ENCODE measurements around the gene SPTBN4.
A peak's percentile ranks its signal among the peaks of the same experiment; 100 is the strongest.

The SPTBN4 gene

DNA sequence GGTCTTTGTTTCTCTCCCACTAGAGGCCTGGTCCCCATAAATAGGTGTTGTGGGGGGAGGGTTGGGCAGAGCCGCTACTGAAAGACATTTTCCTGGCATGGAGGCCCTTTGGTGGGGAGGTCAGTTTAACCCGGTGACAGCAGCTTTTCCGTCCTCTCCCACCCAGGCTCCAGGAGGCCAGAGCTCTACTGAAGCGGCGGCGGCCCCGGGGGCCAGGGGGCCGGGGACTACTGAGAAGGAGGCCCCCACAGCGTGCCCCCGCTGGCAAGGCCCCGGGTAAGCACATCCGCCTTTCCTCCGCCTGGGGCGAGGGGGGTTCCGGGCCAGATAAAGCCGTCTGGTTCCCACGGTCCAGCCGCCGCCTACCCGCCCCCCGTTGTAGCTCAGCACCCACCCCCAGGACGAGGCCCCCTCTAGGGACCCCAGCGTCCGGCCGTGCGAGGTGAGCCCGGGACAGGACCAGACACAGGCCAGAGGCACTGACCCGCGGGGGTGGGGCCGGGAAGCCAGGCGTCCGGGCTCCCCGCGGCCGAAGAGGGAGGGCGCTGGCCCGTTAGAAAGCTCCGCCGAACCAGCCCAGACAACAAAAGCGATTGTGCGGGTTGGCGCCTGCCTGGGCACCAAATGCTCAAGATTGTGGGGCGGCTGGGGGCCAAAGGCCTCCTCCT is 133.2 kb downstream of the SPTBN4 start:
- Mint-ChIP-seq H3K27me3 (peaks cover 60% of the 10 kb centered on the region), H3K27ac (ENCODE audit: low read depth) (peak overlapping the region; percentile 1), H3K4me3 (peak overlapping the region; percentile 65), H3K4me1 (peaks cover 55% of the 10 kb centered on the region), H3K36me3 (ENCODE audit: insufficient read depth) (peaks cover 15% of the 10 kb centered on the region), H3K9me3 (no peaks in the 10 kb centered on the region)
- DNase-seq (ENCODE audit: low spot score in 2 of 2), result no peak
- ATAC-seq (replicated peaks; ENCODE audit: extremely low read depth, poor library complexity, severe bottlenecking), result no peak

DNA sequence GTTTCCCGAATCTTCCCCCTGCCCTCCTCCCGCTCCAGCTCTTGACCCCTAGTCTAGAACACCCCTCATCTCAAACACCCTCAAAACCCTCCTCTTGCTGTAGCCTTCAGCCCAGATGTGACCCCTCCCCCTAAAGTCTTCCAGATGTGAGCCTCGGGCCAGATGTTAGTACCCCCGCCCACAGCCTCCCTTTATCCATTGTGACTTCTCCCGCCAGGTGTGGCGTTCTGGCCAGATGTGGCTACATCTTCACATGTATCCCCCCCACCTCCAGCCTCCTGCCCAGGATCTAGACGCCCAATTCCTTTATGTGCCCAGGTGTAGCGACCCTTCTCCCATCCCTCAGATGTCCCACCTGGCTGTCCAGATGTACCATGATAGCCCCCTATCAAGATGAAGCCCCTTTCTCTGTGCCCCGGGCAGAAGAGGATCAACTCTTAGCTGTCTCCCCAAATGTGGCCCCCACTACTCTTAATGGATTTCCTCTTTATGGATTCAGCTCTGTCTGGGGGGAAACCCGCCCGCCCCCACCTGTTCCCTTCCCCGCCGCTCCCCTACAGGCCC is 133.9 kb downstream of the SPTBN4 start:
- ATAC-seq (replicated peaks; ENCODE audit: extremely low read depth, poor library complexity, severe bottlenecking) (no peak), DNase-seq (ENCODE audit: low spot score in 2 of 2) (no peak)
- Mint-ChIP-seq H3K27ac (ENCODE audit: low read depth) (no peak overlapping the region), H3K9me3 (no peaks in the 10 kb centered on the region), H3K4me3 (peak overlapping the region; percentile 65), H3K27me3 (peaks cover 60% of the 10 kb centered on the region), H3K4me1 (peaks cover 61% of the 10 kb centered on the region), H3K36me3 (ENCODE audit: insufficient read depth) (peaks cover 17% of the 10 kb centered on the region)

DNA sequence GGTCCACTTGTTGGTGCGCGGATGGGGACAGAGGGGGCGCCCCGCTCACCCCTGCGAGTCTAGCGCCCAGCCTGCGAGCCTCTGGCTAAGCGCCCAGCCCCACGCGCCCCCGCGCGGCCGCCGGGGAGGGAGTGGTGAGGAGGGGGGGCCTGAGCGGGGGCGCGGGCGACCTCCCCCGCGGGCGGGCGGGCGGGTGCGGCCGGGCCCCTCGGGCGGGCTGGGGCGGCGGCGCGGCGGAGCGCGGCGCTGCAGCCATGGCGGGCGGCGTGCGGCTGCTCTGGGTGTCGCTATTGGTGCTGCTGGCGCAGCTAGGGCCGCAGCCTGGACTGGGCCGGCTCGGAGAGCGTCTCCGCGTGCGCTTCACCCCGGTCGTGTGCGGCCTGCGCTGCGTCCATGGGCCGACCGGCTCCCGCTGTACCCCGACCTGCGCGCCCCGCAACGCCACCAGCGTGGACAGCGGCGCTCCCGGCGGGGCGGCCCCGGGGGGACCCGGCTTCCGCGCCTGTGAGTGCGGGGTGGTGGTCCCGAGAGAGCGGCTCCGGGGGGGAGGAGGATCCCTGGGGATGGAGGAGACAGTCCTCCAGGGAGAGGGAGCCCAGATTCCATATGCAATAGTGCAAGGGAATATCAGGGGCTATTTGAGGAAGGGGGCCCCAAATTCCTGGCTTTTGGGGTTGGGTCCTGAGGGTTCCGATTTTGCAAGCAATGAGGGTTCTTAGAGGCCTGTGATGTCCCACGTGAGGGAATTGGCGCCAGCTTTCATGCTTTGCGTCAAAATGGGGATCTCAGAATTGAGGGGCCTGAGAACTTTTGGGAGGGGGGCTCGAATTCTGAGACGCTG is 134.6 kb downstream of the SPTBN4 start, which contains the start of gene LTBP4:
LTBP4 (plus strand) TSS at position 236 of the 841 bp plus-strand sequence; CDS start at position 255, 19 bp downstream.
- peaks cover 60% of the 10 kb centered on the region for H3K27me3 Mint-ChIP-seq
- H3K9me3 Mint-ChIP-seq, result no peaks in the 10 kb centered on the region
- H3K36me3 Mint-ChIP-seq (ENCODE audit: insufficient read depth), result peaks cover 19% of the 10 kb centered on the region
- H3K4me3 Mint-ChIP-seq, result peak within 1 kb of the TSS; percentile 65
- ATAC-seq (replicated peaks; ENCODE audit: extremely low read depth, poor library complexity, severe bottlenecking) (no peak), DNase-seq (ENCODE audit: low spot score in 2 of 2) (no peak)
- peaks cover 66% of the 10 kb centered on the region for H3K4me1 Mint-ChIP-seq
- no peak within 1 kb of the TSS for H3K27ac Mint-ChIP-seq (ENCODE audit: low read depth)

DNA sequence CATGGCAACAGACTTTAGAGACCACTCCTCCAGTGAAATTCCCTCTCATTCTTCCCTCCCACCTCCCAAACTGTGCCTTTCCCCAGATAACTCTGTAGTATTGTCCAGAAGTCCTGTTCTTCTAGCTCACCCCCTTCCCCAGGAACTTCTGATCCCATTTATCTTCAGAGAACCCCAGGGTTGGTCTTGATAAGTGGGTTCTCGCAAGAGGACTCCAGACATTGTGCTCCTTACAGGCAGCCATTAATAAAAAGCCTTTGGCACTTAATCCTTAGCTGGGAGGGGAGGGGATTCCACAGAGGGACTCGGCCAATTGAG is 136.2 kb downstream of the SPTBN4 start:
- no peak for ATAC-seq (replicated peaks; ENCODE audit: extremely low read depth, poor library complexity, severe bottlenecking)
- Mint-ChIP-seq H3K9me3 (no peaks in the 10 kb centered on the region), H3K36me3 (ENCODE audit: insufficient read depth) (peaks cover 19% of the 10 kb centered on the region), H3K4me1 (peaks cover 68% of the 10 kb centered on the region), H3K4me3 (peak overlapping the region; percentile 82), H3K27me3 (peaks cover 49% of the 10 kb centered on the region), H3K27ac (ENCODE audit: low read depth) (no peak overlapping the region)
- no peak for DNase-seq (ENCODE audit: low spot score in 2 of 2)

DNA sequence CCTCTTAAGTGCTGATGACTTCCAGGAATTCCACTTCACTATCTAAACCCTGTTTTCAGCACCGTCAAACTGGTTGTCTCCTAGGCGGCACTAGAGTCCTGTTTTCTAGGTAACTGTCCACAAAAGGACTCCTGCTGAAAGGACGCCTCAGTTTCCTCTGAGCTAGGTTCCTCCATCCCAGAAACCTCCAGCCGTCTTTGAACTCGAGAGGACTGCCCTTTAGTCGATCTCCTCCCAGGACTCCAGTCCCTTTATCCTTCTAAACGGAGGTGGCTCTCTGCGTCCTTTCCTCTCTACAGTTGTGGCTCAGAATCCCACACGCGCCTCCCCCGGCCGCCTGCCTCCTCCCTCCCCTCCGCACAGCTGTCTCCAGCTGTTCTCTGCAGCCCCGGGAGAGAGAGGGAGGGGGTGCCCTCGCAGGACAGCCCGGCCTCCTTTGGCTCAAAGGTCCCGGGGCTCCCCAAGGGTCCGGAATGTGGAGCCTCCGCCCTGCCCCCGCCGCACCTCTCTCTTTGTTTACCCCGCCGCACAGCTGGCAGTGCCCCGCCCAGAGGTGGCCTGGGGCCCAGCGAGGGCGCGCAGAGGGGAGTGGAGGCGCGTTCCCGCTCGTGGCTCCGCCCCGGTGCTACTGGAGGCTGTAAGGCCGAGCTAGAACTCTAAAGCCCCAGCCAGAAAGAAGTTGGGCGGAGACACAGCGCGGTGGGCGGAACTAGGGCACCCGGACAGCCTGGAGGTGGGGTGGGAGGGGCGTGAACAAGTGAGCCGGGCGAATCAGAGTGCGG is 136.8 kb downstream of the SPTBN4 start:
- Mint-ChIP-seq H3K4me1 (peaks cover 70% of the 10 kb centered on the region), H3K9me3 (no peaks in the 10 kb centered on the region), H3K4me3 (peak overlapping the region; percentile 82), H3K27ac (ENCODE audit: low read depth) (peak overlapping the region; percentile 77), H3K36me3 (ENCODE audit: insufficient read depth) (peaks cover 18% of the 10 kb centered on the region), H3K27me3 (peaks cover 45% of the 10 kb centered on the region)
- DNase-seq (ENCODE audit: low spot score in 2 of 2) (peak; percentile 96 to 97), ATAC-seq (replicated peaks; ENCODE audit: extremely low read depth, poor library complexity, severe bottlenecking) (peak; percentile 63)

DNA sequence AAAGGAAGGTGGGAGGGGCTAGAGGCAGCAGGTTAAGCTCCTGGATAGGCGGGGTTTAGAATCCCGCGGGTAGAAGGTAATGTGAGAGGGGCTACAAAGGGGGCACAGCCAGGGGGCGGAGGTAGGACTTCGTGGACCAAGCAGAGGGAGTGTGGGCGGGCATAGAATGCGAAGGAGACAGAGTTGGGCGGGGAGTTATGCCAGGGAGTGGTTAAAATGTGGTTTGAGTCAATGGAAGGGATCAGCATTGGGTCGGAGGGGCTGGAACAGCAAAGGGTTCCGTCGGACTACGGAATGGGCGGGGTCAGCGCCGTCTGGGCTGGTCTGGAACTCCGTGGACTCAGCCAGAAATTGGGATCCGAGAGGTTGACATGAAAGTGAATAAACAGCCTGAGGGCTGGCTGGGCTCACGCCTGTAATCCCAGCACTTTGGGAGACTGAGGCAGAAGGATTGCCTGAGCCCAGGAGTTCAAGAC is 137.4 kb downstream of the SPTBN4 start:
- Mint-ChIP-seq H3K27me3 (peaks cover 39% of the 10 kb centered on the region), H3K36me3 (ENCODE audit: insufficient read depth) (peaks cover 18% of the 10 kb centered on the region), H3K9me3 (no peaks in the 10 kb centered on the region), H3K4me3 (peak overlapping the region; percentile 82), H3K27ac (ENCODE audit: low read depth) (peak overlapping the region; percentile 77), H3K4me1 (peaks cover 72% of the 10 kb centered on the region)
- ATAC-seq (replicated peaks; ENCODE audit: extremely low read depth, poor library complexity, severe bottlenecking) (no peak), DNase-seq (ENCODE audit: low spot score in 2 of 2) (no peak)

DNA sequence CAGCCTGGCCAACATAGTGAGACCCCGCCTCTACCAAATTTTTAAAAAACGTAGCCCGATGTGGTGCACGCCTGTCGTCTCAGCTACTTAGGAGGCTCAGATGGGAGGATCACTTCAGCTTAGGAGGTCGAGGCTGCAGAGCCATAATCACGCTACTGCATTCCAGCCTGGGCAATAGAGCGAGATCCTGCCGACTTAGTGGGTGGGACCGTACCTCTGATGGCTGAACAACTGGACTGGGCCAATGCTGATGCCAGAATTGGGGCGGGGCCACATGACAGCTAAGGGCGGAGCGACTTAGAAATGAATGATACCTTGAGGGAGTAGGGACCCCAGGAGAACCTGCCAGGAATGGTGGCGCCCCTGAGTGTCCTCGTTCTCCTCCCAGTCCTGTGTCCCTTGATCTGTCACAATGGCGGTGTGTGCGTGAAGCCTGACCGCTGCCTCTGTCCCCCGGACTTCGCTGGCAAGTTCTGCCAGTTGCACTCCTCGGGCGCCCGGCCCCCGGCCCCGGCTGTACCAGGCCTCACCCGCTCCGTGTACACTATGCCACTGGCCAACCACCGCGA is 137.9 kb downstream of the SPTBN4 start:
- Mint-ChIP-seq H3K27me3 (peaks cover 34% of the 10 kb centered on the region), H3K9me3 (no peaks in the 10 kb centered on the region), H3K27ac (ENCODE audit: low read depth) (peak overlapping the region; percentile 77), H3K4me1 (peaks cover 69% of the 10 kb centered on the region), H3K36me3 (ENCODE audit: insufficient read depth) (peaks cover 19% of the 10 kb centered on the region), H3K4me3 (peak overlapping the region; percentile 82)
- no peak for ATAC-seq (replicated peaks; ENCODE audit: extremely low read depth, poor library complexity, severe bottlenecking)
- no peak for DNase-seq (ENCODE audit: low spot score in 2 of 2)

DNA sequence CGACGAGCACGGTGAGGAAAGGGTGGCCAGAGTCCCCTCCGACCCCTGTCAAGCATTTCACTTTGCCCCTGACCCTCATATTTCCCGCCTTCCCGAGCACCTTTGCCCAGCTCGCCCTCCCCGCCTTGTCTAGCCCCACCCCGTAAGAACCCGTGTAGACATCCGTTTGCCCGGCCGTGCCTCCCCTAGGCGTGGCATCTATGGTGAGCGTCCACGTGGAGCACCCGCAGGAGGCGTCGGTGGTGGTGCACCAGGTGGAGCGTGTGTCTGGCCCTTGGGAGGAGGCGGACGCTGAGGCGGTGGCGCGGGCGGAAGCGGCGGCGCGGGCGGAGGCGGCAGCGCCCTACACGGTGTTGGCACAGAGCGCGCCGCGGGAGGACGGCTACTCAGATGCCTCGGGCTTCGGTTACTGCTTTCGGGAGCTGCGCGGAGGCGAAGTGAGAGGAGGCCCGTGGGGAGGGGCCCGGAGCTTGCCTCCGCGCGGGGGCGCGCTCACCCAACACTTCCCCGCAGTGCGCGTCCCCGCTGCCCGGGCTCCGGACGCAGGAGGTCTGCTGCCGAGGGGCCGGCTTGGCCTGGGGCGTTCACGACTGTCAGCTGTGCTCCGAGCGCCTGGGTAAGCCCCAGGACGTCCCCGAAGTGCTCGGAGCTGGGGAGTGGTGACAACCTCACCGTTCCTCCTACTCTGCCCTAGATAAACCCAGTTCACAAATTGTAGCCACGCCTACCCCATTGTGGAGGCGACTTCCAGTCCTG is 138.6 kb downstream of the SPTBN4 start:
- Mint-ChIP-seq H3K27me3 (peaks cover 27% of the 10 kb centered on the region), H3K4me1 (peaks cover 74% of the 10 kb centered on the region), H3K36me3 (ENCODE audit: insufficient read depth) (peaks cover 22% of the 10 kb centered on the region), H3K9me3 (no peaks in the 10 kb centered on the region), H3K27ac (ENCODE audit: low read depth) (peak overlapping the region; percentile 77), H3K4me3 (peak overlapping the region; percentile 82)
- ATAC-seq (replicated peaks; ENCODE audit: extremely low read depth, poor library complexity, severe bottlenecking) (peak; percentile 63), DNase-seq (ENCODE audit: low spot score in 2 of 2) (peak; percentile 66 to 78)

DNA sequence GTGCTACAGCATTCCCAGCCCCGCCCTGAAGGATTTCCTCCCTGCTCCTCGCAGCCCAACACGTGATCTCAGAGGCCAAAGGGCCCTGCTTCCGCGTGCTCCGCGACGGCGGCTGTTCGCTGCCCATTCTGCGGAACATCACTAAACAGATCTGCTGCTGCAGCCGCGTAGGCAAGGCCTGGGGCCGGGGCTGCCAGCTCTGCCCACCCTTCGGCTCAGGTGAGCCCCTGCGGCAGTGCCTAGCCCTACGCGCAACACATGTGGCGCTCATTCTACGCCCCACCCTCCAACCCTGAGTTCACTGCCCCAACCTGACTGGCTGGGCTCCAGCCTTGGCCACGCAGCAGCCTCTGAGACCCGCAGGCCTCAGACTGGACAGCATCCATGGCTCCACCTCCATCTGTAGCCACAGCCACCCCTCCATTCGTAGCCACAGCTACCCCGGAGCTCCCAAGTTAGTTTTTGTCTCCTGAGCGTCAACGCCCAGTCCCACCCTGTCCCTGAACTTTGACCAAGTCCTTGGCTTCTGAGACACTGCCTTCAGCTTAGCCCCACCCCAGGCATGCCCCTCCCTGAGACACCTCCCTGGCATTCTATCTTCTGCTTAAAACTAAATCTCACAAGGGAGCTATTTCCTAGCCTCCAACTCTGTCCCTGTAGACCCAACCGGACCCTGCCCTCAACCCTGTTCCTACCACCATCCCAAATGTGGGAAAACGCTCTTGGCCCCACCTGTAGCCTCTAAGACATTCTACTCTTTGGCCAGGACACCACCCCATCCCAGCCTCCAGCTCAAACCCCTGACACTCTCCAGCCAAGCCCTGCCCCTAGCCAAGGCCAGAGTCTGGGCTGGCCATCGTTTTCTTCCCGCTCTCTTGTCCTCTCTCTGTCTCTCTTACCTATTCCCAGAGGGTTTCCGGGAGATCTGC is 140.8 kb downstream of the SPTBN4 start:
- Mint-ChIP-seq H3K36me3 (ENCODE audit: insufficient read depth) (peaks cover 18% of the 10 kb centered on the region), H3K27me3 (peaks cover 7% of the 10 kb centered on the region), H3K27ac (ENCODE audit: low read depth) (peak overlapping the region; percentile 88), H3K9me3 (no peaks in the 10 kb centered on the region), H3K4me3 (peak overlapping the region; percentile 82), H3K4me1 (peaks cover 74% of the 10 kb centered on the region)
- DNase-seq (ENCODE audit: low spot score in 2 of 2) (no peak), ATAC-seq (replicated peaks; ENCODE audit: extremely low read depth, poor library complexity, severe bottlenecking) (no peak)

DNA sequence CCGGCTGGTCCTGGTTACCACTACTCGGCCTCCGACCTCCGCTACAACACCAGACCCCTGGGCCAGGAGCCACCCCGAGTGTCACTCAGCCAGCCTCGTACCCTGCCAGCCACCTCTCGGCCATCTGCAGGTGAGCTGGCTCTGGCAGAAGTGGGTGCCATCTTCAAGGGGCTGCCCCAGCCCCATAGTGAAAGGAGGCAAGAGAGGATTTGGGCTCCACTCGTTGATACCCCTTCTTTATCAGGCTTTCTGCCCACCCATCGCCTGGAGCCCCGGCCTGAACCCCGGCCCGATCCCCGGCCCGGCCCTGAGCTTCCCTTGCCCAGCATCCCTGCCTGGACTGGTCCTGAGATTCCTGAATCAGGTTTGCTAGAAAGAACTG is 141.4 kb downstream of the SPTBN4 start:
- H3K27ac Mint-ChIP-seq (ENCODE audit: low read depth), result peak overlapping the region; percentile 88
- H3K9me3 Mint-ChIP-seq, result no peaks in the 10 kb centered on the region
- H3K4me1 Mint-ChIP-seq, result peaks cover 73% of the 10 kb centered on the region
- DNase-seq (ENCODE audit: low spot score in 2 of 2) (no peak), ATAC-seq (replicated peaks; ENCODE audit: extremely low read depth, poor library complexity, severe bottlenecking) (no peak)
- H3K4me3 Mint-ChIP-seq, result peak overlapping the region; percentile 75
- peaks cover under 1% of the 10 kb centered on the region for H3K27me3 Mint-ChIP-seq
- H3K36me3 Mint-ChIP-seq (ENCODE audit: insufficient read depth), result peaks cover 18% of the 10 kb centered on the region

DNA sequence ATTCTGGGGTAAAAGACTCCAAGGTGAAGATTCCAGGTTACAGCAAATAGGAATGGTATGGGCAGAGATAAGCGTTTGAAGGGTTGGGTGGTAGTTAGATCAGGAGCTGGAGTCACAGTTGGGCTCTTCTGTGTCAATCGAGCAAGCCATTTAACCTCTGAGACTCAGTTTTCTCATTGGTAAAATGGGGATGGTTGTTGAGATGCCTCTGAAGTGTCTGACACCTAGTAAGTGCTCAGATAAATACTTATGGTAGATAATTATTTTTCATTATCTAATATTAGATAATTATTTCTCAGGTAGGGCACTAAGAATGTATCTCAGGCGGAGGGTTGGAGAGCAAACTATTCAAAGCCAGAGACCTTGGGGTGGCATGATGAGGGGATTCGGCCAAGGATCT is 142.2 kb downstream of the SPTBN4 start:
- ATAC-seq (replicated peaks; ENCODE audit: extremely low read depth, poor library complexity, severe bottlenecking) (no peak), DNase-seq (ENCODE audit: low spot score in 2 of 2) (no peak)
- Mint-ChIP-seq H3K36me3 (ENCODE audit: insufficient read depth) (peaks cover 20% of the 10 kb centered on the region), H3K27me3 (no peaks in the 10 kb centered on the region), H3K4me3 (peak overlapping the region; percentile 75), H3K9me3 (no peaks in the 10 kb centered on the region), H3K27ac (ENCODE audit: low read depth) (peak overlapping the region; percentile 88), H3K4me1 (peaks cover 74% of the 10 kb centered on the region)

Data from central memory CD8-positive, alpha-beta T cell (primary cell).